OCI-LY3 (cell line): ENCODE results near the gene SETBP1.

Experiments
- H2AFZ ChIP-seq: fragments of 200-600, 300-600 bp; shearing (Covaris generic); 2 replicates; pipeline ENCODE4 v1.6.0; 2014; ENCODE audit warnings: antibody characterized with exemption, low read depth, low read length
- H3K27ac ChIP-seq: fragments of 200-600, 300-600 bp; sonication (generic); 2 replicates; pipeline ENCODE4 v1.5.1; 2014; ENCODE audit warnings: mild to moderate bottlenecking, low read length, moderate library complexity, mixed read lengths
- H3K27me3 ChIP-seq: fragments of 200-600, 300-600 bp; sonication (generic); 2 replicates; pipeline ENCODE4 v1.6.1; 2014; ENCODE audit warnings: low read depth, low read length, mixed read lengths
- H3K36me3 ChIP-seq: fragments of 200-600, 300-600 bp; sonication (generic); replicated peaks from 2 replicates; pipeline ENCODE3; 2014; ENCODE audit warnings: low read depth, low read length, mixed read lengths
- H3K4me1 ChIP-seq: fragments of 300-600, 200-600 bp; sonication (generic); 2 replicates; pipeline ENCODE4 v1.6.1; 2014; ENCODE audit warnings: low read length, mixed read lengths
- H3K4me2 ChIP-seq: fragments of 200-600, 300-600 bp; sonication (generic); 2 replicates; pipeline ENCODE4 v1.6.1; 2014; ENCODE audit warnings: low read length, mixed read lengths
- H3K4me3 ChIP-seq: fragments of 300-600, 200-600 bp; sonication (generic); 2 replicates; pipeline ENCODE4 v1.5.1; 2014; ENCODE audit warnings: antibody characterized with exemption, mild to moderate bottlenecking, low read length, moderate library complexity
- H3K79me2 ChIP-seq: fragments of 300-600, 200-600 bp; shearing (Covaris generic); 2 replicates; pipeline ENCODE4 v1.6.1; 2014; ENCODE audit warnings: mild to moderate bottlenecking, low read length, mixed read lengths
- H3K9ac ChIP-seq: fragments of 300-600, 200-600 bp; shearing (Covaris generic); 2 replicates; pipeline ENCODE4 v1.6.0; 2014; ENCODE audit warnings: mild to moderate bottlenecking, low read length, moderate library complexity
- H3K9me3 ChIP-seq: fragments of 200-600, 300-600 bp; shearing (Covaris generic); 2 replicates; pipeline ENCODE4 v1.6.1; 2014; ENCODE audit warnings: low read length, mixed read lengths; ENCODE audit not compliant: insufficient read depth
- H4K20me1 ChIP-seq: fragments of 200-600, 300-600 bp; sonication (generic); 2 replicates; pipeline ENCODE4 v1.6.1; 2016; ENCODE audit warnings: low read length, mixed read lengths; ENCODE audit not compliant: insufficient read depth
- EZH2phosphoT487 ChIP-seq: fragments of 200-600 bp; shearing (Covaris generic); IDR thresholded peaks from 2 replicates; pipeline ENCODE4 v1.6.1; 2018; ENCODE audit warnings: antibody characterized with exemption, mixed run types, low read depth
- TF ChIP-seq, protein P1 (sequence below): fragments of 200-600, 300-600 bp; sonication (generic); IDR thresholded peaks from 2 replicates; pipeline ENCODE4 v1.5.1; 2014; ENCODE audit warnings: antibody characterized with exemption, low read length, low read depth

Gene SETBP1

DNA sequence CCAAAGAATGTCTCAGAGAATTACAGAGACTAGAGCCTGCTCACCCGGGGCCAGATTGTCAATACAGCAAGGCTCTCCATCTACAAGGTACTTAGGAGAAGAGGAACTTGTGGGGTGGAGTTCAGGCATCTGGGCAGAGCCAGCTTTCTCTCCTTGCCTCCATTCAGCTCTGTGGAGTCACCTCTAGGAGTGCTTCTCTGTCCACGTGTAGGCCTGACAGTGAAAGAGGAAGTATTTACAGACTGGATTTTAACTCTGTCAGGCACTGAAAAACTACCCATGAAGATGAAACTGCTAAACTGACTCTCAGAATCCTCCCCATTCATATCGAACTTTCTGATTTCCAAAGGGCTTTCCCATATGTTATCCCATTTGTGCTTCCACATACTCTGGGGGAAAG, 315.6 kb downstream of the SETBP1 start:
- H3K9me3 ChIP-seq, result 0 out of 2 replicates have a peak, but pooled peaks cover 4% of the 10 kb centered on the region
- no peaks in the 10 kb centered on the region for H3K27me3 ChIP-seq
- H3K4me2 ChIP-seq, result peak overlapping the region; percentile 15
- H3K9ac ChIP-seq, result no peak overlapping the region; the same call in 1 of the 2 replicates
- peak overlapping the region; percentile 1; the same call in 1 of the 2 replicates for H3K27ac ChIP-seq
- H3K79me2 ChIP-seq, result no peaks in the 10 kb centered on the region
- H4K20me1 ChIP-seq, result no peaks in the 10 kb centered on the region
- peak overlapping the region; percentile 50; the same call in 1 of the 2 replicates for H2AFZ ChIP-seq
- H3K36me3 ChIP-seq, result peaks cover 7% of the 10 kb centered on the region
- TF ChIP-seq, protein P1, sequence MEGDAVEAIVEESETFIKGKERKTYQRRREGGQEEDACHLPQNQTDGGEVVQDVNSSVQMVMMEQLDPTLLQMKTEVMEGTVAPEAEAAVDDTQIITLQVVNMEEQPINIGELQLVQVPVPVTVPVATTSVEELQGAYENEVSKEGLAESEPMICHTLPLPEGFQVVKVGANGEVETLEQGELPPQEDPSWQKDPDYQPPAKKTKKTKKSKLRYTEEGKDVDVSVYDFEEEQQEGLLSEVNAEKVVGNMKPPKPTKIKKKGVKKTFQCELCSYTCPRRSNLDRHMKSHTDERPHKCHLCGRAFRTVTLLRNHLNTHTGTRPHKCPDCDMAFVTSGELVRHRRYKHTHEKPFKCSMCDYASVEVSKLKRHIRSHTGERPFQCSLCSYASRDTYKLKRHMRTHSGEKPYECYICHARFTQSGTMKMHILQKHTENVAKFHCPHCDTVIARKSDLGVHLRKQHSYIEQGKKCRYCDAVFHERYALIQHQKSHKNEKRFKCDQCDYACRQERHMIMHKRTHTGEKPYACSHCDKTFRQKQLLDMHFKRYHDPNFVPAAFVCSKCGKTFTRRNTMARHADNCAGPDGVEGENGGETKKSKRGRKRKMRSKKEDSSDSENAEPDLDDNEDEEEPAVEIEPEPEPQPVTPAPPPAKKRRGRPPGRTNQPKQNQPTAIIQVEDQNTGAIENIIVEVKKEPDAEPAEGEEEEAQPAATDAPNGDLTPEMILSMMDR, result no peak
- TF ChIP-seq EZH2phosphoT487, result no peak
- H3K4me1 ChIP-seq, result peaks cover 11% of the 10 kb centered on the region
- H3K4me3 ChIP-seq, result no peak overlapping the region

DNA sequence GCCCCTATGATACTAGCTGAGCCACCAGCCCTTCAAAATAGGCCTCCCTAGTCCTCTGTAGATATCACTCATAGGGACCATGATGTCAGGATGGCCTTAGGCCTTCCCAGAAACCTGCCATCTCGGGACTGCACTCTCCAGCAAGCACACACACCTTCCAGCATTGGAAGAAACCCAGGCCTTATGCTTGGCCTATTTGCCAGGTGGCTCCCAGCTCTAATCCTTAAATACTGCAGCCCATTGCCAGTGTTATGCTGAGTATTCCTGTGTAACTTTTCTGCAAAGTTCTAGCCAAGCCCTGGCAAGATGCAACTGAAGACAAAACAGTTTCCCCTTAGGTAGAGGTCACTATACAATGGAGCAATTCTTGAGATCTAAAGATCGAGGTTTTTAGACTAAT, 316.5 kb downstream of the SETBP1 start:
- no peak for TF ChIP-seq EZH2phosphoT487
- TF ChIP-seq, protein P1, result no peak
- H3K4me1 ChIP-seq, result peaks cover 11% of the 10 kb centered on the region
- H3K27ac ChIP-seq, result no peak overlapping the region
- no peaks in the 10 kb centered on the region for H4K20me1 ChIP-seq
- H2AFZ ChIP-seq, result no peak overlapping the region
- H3K4me3 ChIP-seq, result no peak overlapping the region
- H3K36me3 ChIP-seq, result peaks cover 7% of the 10 kb centered on the region
- no peak overlapping the region for H3K9ac ChIP-seq
- H3K9me3 ChIP-seq, result 0 out of 2 replicates have a peak, but pooled peaks cover 4% of the 10 kb centered on the region
- H3K4me2 ChIP-seq, result no peak overlapping the region
- no peaks in the 10 kb centered on the region for H3K27me3 ChIP-seq
- no peaks in the 10 kb centered on the region for H3K79me2 ChIP-seq

DNA sequence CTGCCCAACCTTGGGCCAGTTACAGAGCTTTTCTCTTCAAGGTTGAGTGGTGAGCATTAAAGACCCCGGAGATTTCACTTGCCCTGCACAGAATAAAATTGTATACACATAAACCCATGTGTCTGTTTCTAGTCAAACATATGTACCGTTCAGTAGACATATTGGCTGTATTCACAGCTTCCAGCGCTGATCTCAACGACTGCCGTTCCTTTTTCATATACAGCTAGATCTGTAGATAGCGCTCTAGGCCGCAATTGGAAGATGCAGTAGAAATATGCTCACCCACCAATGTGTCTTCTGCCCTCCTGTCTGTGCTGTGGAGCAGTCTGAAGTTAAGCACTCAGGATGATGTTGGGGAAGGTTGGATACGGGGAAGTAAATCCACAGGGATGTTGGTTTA, 317.7 kb downstream of the SETBP1 start:
- H3K27me3 ChIP-seq, result no peaks in the 10 kb centered on the region
- H3K9me3 ChIP-seq, result 0 out of 2 replicates have a peak, but pooled peaks cover 4% of the 10 kb centered on the region
- H3K4me1 ChIP-seq, result peaks cover 11% of the 10 kb centered on the region
- peaks cover 7% of the 10 kb centered on the region for H3K36me3 ChIP-seq
- no peak overlapping the region for H2AFZ ChIP-seq
- TF ChIP-seq, protein P1, result no peak
- no peak for TF ChIP-seq EZH2phosphoT487
- no peaks in the 10 kb centered on the region for H3K79me2 ChIP-seq
- H3K4me2 ChIP-seq, result no peak overlapping the region
- H3K9ac ChIP-seq, result no peak overlapping the region
- H3K27ac ChIP-seq, result no peak overlapping the region
- no peaks in the 10 kb centered on the region for H4K20me1 ChIP-seq
- no peak overlapping the region for H3K4me3 ChIP-seq

DNA sequence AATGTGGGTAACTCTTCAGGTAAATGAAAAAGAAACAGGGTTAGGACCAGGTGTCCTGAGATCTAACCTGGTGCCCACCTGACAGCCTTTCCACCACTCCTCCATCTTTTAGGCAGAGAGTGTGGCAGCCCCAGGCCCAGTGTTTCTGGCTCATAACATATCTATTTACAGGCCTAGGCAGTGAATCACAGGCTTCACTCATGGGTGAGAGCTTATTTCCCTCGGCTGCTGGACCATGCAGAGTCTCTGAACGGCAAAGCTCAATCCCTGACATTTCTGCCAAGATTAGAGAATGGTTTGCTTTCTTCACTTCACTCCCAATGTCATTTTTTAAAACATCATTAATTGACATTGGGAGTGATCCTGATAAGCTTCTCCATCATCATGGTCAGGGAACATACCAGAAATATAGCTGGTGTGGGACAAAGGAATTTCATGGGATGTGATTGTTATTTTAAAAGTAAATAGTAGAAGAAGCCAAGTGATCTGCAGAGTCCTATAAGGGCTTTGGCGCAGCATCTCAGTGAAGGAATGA, 323.9 kb downstream of the SETBP1 start:
- Histone ChIP-seq H3K27ac (no peak overlapping the region), H3K79me2 (no peaks in the 10 kb centered on the region), H3K4me1 (no peaks in the 10 kb centered on the region), H3K4me2 (no peak overlapping the region), H3K9me3 (no peaks in the 10 kb centered on the region), H3K36me3 (no peaks in the 10 kb centered on the region), H3K4me3 (no peak overlapping the region), H2AFZ (no peak overlapping the region), H3K27me3 (no peaks in the 10 kb centered on the region), H4K20me1 (no peaks in the 10 kb centered on the region), H3K9ac (no peak overlapping the region)
- TF ChIP-seq, protein P1, result no peak
- no peak for TF ChIP-seq EZH2phosphoT487
